Endothelial cell of umbilical vein (primary cell): ENCODE results near the gene RNASE9. TPM values are rescaled to one million over a fixed set of nuclear protein-coding genes. Genes with fewer than 3 reads are reported as not detected.

Source experiments
- BruUV-seq: library from RNA; stranded (reverse); fragments of 400-500 nt; replicated peaks from 2 replicates; lab custom pipeline; 2021; lab: Mats Ljungman, UMichigan
- CTCF ChIA-PET: fragments of 300-600, 350-600 bp; sonication (Branson Sonifier 250); formaldehyde crosslinking; loops from one replicate; lab custom pipeline; 2021; ENCODE audit warnings: antibody characterized with exemption, inconsistent platforms; lab: Charles Lee
- POLR2A ChIA-PET: fragments of 300-600, 350-600 bp; sonication (Branson Sonifier 250); formaldehyde crosslinking; loops from one replicate; lab custom pipeline; 2021; ENCODE audit warnings: antibody characterized with exemption, inconsistent platforms; lab: Charles Lee
- DNase-seq: peaks from one replicate; pipeline ENCODE4 v3.0.0-alpha.2; 2011; ENCODE audit warnings: low read depth, low spot score
- FAIRE-seq: peaks from 2 replicates; lab custom pipeline; 2011; peaks lifted over from hg19 to GRCh38; lab: Jason Lieb, UNC
- H2AFZ ChIP-seq: 2 replicates; pipeline ENCODE4 v1.6.0; 2012; ENCODE audit warnings: low read depth, low read length, control low read depth, inconsistent platforms
- H3K27ac ChIP-seq: 2 replicates; pipeline ENCODE4 v1.5.1; 2011; ENCODE audit warnings: low read depth, mild to moderate bottlenecking, control low read depth, low read length, moderate library complexity; ENCODE audit not compliant: insufficient read depth
- H3K27me3 ChIP-seq, 2 experiments: 2 replicates each; pipeline versions ENCODE4 v1.6.0 to v1.6.1; 2011; ENCODE audit warnings: low read length in 2 of 2, mixed read lengths in 1 of 2; ENCODE audit not compliant: control insufficient read depth in 2 of 2, insufficient read depth in 2 of 2
- H3K36me3 ChIP-seq, 2 experiments: 2 replicates in 1 of 2; 3 replicates in 1 of 2; pipeline ENCODE4 v1.5.1; 2011; ENCODE audit warnings: low read length in 2 of 2, mild to moderate bottlenecking in 1 of 2, moderate library complexity in 1 of 2; ENCODE audit not compliant: control insufficient read depth in 2 of 2, insufficient read depth in 2 of 2; ENCODE audit errors: extremely low read depth in 1 of 2
- H3K4me1 ChIP-seq: 3 replicates; pipeline ENCODE4 v1.5.1; 2011; ENCODE audit warnings: mild to moderate bottlenecking, low read length; ENCODE audit not compliant: control insufficient read depth, insufficient read depth; ENCODE audit errors: extremely low read depth
- H3K4me2 ChIP-seq: 2 replicates; pipeline ENCODE4 v1.6.1; 2011; ENCODE audit warnings: low read length, control low read depth, mixed read lengths; ENCODE audit not compliant: insufficient read depth
- H3K4me3 ChIP-seq, 3 experiments: fragments of 200-600 bp in 1 of 3; sonication (generic), shearing (Covaris generic) in 1 of 3; replicated peaks in 1 of 3; 2 replicates each; pipeline ENCODE4 v1.5.1; 2011 to 2016; ENCODE audit warnings: control low read depth in 3 of 3, low read length in 3 of 3, mild to moderate bottlenecking in 2 of 3, inconsistent platforms in 1 of 3, low read depth in 1 of 3, moderate library complexity in 1 of 3; ENCODE audit not compliant: insufficient read depth in 1 of 3
- H3K79me2 ChIP-seq: 2 replicates; pipeline ENCODE4 v1.6.0; 2012; ENCODE audit warnings: low read length, inconsistent platforms; ENCODE audit not compliant: control insufficient read depth, insufficient read depth
- H3K9ac ChIP-seq: replicated peaks from 2 replicates; pipeline ENCODE3; 2011; ENCODE audit warnings: low read length, control low read depth; ENCODE audit not compliant: insufficient read depth; ENCODE audit errors: extremely low read depth
- H3K9me1 ChIP-seq: replicated peaks from 3 replicates; pipeline ENCODE4 v1.6.0; 2011; ENCODE audit warnings: mild to moderate bottlenecking, low read length; ENCODE audit not compliant: control insufficient read depth, insufficient read depth; ENCODE audit errors: extremely low read depth
- H3K9me3 ChIP-seq: replicated peaks from 2 replicates; pipeline ENCODE4 v1.5.1; 2012; ENCODE audit warnings: low read length, inconsistent platforms; ENCODE audit not compliant: control insufficient read depth, insufficient read depth
- H4K20me1 ChIP-seq: replicated peaks from 2 replicates; pipeline ENCODE3; 2011; ENCODE audit warnings: mild to moderate bottlenecking, low read length; ENCODE audit not compliant: control insufficient read depth, insufficient read depth; ENCODE audit errors: extremely low read depth
- CTCF ChIP-seq, 2 donors: IDR thresholded peaks; 1 replicate in 1 of 2; 2 replicates in 1 of 2; pipeline ENCODE4 v1.5.1; 2011; ENCODE audit warnings: low read length in 2 of 2, mild to moderate bottlenecking in 2 of 2, moderate library complexity in 2 of 2, control low read depth in 1 of 2, inconsistent platforms in 1 of 2, low read depth in 1 of 2; ENCODE audit not compliant: insufficient read depth in 1 of 2; ENCODE audit errors: extremely low read depth in 1 of 2
- EZH2 ChIP-seq: IDR thresholded peaks from 2 replicates; pipeline ENCODE4 v1.6.1; 2012; ENCODE audit warnings: borderline replicate concordance, low read depth, mild to moderate bottlenecking, moderate library complexity, low read length, inconsistent platforms; ENCODE audit not compliant: severe bottlenecking
- FOS ChIP-seq: IDR thresholded peaks from 2 replicates; pipeline ENCODE4 v1.6.1; 2011; ENCODE audit warnings: mild to moderate bottlenecking, low read length, moderate library complexity, borderline replicate concordance; ENCODE audit not compliant: insufficient read depth
- GATA2 ChIP-seq: IDR thresholded peaks from 2 replicates; pipeline ENCODE4 v1.7.0; 2011; ENCODE audit warnings: low read depth, mild to moderate bottlenecking, moderate library complexity, mixed read lengths, low read length; ENCODE audit not compliant: insufficient read length, insufficient read depth
- JUN ChIP-seq: IDR thresholded peaks from 2 replicates; pipeline ENCODE4 v1.6.1; 2011; ENCODE audit warnings: borderline replicate concordance, low read depth; ENCODE audit not compliant: insufficient read length, insufficient read depth
- MAX ChIP-seq: IDR thresholded peaks from 2 replicates; pipeline ENCODE4 v1.6.1; 2011; ENCODE audit not compliant: insufficient read depth, insufficient read length
- MYC ChIP-seq: IDR thresholded peaks from one replicate; pipeline ENCODE4 v1.6.1; 2011; ENCODE audit warnings: mild to moderate bottlenecking, low read depth, low read length
- POLR2A ChIP-seq: IDR thresholded peaks from 2 replicates; pipeline ENCODE4 v1.6.1; 2012; ENCODE audit warnings: low read depth, mild to moderate bottlenecking, control low read depth, low read length
- POLR2AphosphoS5 ChIP-seq: IDR thresholded peaks from 2 replicates; pipeline ENCODE4 v1.6.1; 2012; ENCODE audit warnings: low read depth, mild to moderate bottlenecking, control low read depth, low read length, moderate library complexity; ENCODE audit not compliant: insufficient read depth
- dilution Hi-C: fragments of 300-500 bp; cut with MboI; formaldehyde crosslinking; loops from one replicate; pipeline ENCODE4 v1.15.0; 2019; ENCODE audit warnings: low sequenced_read_pairs; ENCODE audit not compliant: extremely low pct_ligation_motif_present
- intact Hi-C: fragments of 100-400 bp; cut with micrococcal nuclease; formaldehyde crosslinking; loops from one replicate; pipeline ENCODE4 v1.10.0; 2022
- polyA plus RNA-seq, 4 experiments: library from polyadenylated mRNA; depleted of rRNA in 3 of 4; stranded (reverse) in 3 of 4; unstranded in 1 of 4; fragments of >200 nt; gene quantifications; 2 replicates each; pipeline versions ENCODE4 v1.2.1 to v1.2.3, GENCODE V29; 2011 to 2012; ENCODE audit warnings: missing spikeins in 1 of 4
- total RNA-seq: library from RNA; stranded (reverse); gene quantifications from 2 replicates; pipeline ENCODE4 v1.2.3, GENCODE V29; 2021

The RNASE9 gene
- total and polyA plus RNA-seq, 2 donors (not counting 3 experiments of a cell fraction or from before 2014, with no cell fraction given) = not detected

GRCh38 chr14:20602583-20602982, 41.7 kb upstream of the RNASE9 start:
- H3K9me1 ChIP-seq = no peaks in the 10 kb centered on the region
- H3K9me3 ChIP-seq = no peaks in the 10 kb centered on the region
- dilution Hi-C loops (no loop called here), intact Hi-C loops (no loop called here)
- no peak overlapping the region for H3K9ac ChIP-seq
- no peak for TF ChIP-seq POLR2AphosphoS5
- no peak for TF ChIP-seq MYC
- no peak for TF ChIP-seq EZH2
- TF ChIP-seq MAX = no peak
- TF ChIP-seq JUN = no peak
- no peak for TF ChIP-seq POLR2A
- TF ChIP-seq CTCF (IDR thresholded peaks at IDR 0.05; ENCODE audit: extremely low read depth in 1 of 2, insufficient read depth in 1 of 2, low read depth in 1 of 2, low read length in 2 of 2) = no peak
- no peak for TF ChIP-seq FOS
- TF ChIP-seq GATA2 = no peak
- CTCF ChIA-PET = interaction anchor here (8.7 kb wide), 1 partner anchor 188 kb away, joined by 110 read pairs; the partner anchor contains the start of gene TEP1
- no peak overlapping the region for H3K4me3 ChIP-seq
- H2AFZ ChIP-seq = no peak overlapping the region
- H3K27me3 ChIP-seq = peaks cover 0 to 2% of the 10 kb centered on the region in 2 experiments
- H3K36me3 ChIP-seq = no peaks in the 10 kb centered on the region
- FAIRE-seq (no peak), DNase-seq (no peak)
- H3K27ac ChIP-seq = no peak overlapping the region
- no TSS peak for BruUV-seq
- no peaks in the 10 kb centered on the region for H3K79me2 ChIP-seq
- no peak overlapping the region for H3K4me2 ChIP-seq
- POLR2A ChIA-PET = no interaction called here
- no peaks in the 10 kb centered on the region for H3K4me1 ChIP-seq
- H4K20me1 ChIP-seq = no peaks in the 10 kb centered on the region
